Adipocyte (in vitro differentiated cells): ENCODE data around the gene LIMCH1.

ENCODE experiments used
- DNase-seq: peaks from one replicate; pipeline ENCODE4 v3.0.0-alpha.2; 2015; ENCODE audit warnings: low read depth
- H3K27me3 ChIP-seq: replicated peaks from 2 replicates; pipeline ENCODE4 v1.7.0; 2013; ENCODE audit warnings: mild to moderate bottlenecking, low read length, moderate library complexity; ENCODE audit not compliant: control insufficient read depth, insufficient read depth
- H3K36me3 ChIP-seq: 2 replicates; pipeline ENCODE4 v1.7.0; 2013; ENCODE audit warnings: low read length, mild to moderate bottlenecking, moderate library complexity; ENCODE audit not compliant: control insufficient read depth, insufficient read depth, severe bottlenecking
- H3K4me1 ChIP-seq: 2 replicates; pipeline ENCODE4 v1.7.0; 2013; ENCODE audit warnings: mild to moderate bottlenecking, low read length, moderate library complexity; ENCODE audit not compliant: control insufficient read depth, insufficient read depth
- H3K4me3 ChIP-seq: 2 replicates; pipeline ENCODE4 v1.7.0; 2013; ENCODE audit warnings: mild to moderate bottlenecking, low read length, moderate library complexity
- H3K9ac ChIP-seq: 2 replicates; pipeline ENCODE4 v1.7.0; 2013; ENCODE audit warnings: mild to moderate bottlenecking, low read length, moderate library complexity
- H3K9me3 ChIP-seq: 2 replicates; pipeline ENCODE4 v1.7.0; 2013; ENCODE audit warnings: mild to moderate bottlenecking, low read length, moderate library complexity; ENCODE audit not compliant: control insufficient read depth

The LIMCH1 gene

DNA sequence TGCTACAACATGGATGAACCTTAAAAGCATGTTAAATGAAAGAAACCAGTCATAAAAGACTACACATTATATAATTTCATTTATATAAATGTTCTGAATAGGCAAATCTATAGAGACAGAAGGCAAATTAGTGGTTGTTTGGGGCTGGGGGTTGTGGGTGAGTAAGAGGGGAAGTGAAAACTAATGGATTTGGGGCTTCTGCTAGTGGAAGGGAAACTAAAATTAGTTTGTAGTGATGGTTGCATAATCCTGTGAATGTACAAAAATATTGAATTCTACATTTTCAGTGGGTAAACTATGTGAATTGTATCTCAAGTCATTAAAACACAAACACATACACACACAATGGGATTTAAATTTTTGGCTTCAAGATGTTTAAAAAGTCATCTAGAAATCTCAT is 25.4 kb upstream of the LIMCH1 start:
- H3K9ac ChIP-seq = no peak overlapping the region
- H3K9me3 ChIP-seq = no peaks in the 10 kb centered on the region
- H3K36me3 ChIP-seq = no peaks in the 10 kb centered on the region
- H3K27me3 ChIP-seq = no peaks in the 10 kb centered on the region
- no peak overlapping the region for H3K4me3 ChIP-seq
- no peak for DNase-seq
- H3K4me1 ChIP-seq = no peaks in the 10 kb centered on the region

DNA sequence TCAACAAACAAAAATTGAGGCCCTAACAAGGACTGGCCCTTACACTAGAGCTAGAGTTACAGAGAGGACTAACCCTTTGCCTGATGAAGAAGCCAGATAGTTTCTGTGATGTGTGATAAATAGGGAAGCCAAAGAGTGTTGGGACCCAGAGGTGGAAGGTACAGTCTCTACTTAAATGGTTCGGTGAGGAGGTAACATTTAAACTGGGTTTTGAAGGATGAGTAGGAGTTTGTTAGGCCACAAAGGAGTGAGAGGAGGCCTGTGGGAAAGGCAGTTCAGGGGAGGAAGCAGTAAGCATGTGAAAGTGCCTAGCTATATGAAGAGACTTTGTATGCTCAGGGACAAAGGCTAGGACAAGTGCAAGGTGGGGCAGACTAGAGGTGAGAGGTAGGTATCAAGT is 23.8 kb upstream of the LIMCH1 start:
- no peaks in the 10 kb centered on the region for H3K27me3 ChIP-seq
- no peak for DNase-seq
- no peak overlapping the region for H3K4me3 ChIP-seq

DNA sequence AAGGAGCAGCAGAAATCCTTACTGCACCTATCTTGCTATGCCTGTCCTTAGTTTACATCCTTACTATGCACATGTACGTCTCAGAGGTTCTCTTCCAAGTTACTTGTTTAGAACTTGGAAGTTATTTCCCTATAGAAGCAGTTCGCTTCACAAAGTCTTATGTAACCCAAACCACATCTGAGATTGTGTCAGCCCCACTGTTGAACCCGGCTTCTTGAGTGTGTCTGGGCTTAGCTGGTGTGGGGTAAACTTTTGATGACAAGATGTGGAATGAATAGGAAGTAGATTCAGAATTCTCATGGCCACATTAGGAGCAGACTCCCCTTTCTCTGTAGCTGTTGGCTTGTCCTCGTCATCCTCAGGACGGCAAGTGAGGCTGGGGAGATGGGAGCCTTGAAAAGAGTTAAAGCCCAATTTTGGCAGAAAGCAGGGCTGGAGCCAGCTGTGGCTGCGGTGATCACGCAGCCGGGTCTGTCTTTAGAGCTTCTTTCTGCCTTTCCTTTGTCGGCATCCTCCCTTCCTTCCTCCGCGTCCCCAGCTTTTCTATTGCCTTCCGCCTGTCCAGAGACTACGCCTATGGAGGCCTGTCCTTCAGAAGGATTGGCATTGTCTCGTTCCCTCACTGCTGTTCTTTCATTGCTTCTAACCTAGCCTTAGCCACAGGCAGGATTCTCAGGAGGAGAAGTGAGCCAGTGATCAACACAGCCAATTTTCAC is 23.0 kb upstream of the LIMCH1 start:
- Histone ChIP-seq H3K36me3 (no peaks in the 10 kb centered on the region), H3K27me3 (no peaks in the 10 kb centered on the region), H3K9ac (no peak overlapping the region), H3K4me3 (no peak overlapping the region), H3K4me1 (no peaks in the 10 kb centered on the region), H3K9me3 (no peaks in the 10 kb centered on the region)
- DNase-seq = no peak

More for the DNA sequence above, 23.8 kb upstream of the LIMCH1 start:
- Histone ChIP-seq H3K9me3 (no peaks in the 10 kb centered on the region), H3K4me1 (no peaks in the 10 kb centered on the region), H3K36me3 (no peaks in the 10 kb centered on the region), H3K9ac (no peak overlapping the region)

DNA sequence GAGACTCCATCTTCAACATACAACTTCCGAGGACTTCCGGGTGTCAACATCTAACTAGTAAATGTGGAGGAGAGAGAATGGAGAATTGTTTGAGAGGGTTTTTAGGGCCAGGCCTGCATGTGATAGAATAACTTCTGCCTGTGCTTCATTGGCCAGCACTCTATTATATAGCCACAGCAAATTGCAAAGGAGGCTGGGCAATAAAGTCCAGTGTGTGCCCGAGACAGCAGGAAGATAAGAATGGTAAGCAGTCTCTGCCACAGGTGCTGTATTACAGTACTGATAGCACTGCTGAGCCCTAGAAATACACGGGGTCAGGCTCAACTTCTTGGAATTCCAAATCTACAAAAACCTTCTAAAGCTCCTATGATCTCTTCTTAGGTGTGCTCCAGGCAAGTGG is 20.8 kb upstream of the LIMCH1 start:
- no peak overlapping the region for H3K4me3 ChIP-seq
- no peaks in the 10 kb centered on the region for H3K4me1 ChIP-seq
- no peaks in the 10 kb centered on the region for H3K9me3 ChIP-seq
- H3K27me3 ChIP-seq = no peaks in the 10 kb centered on the region
- no peak overlapping the region for H3K9ac ChIP-seq
- no peak for DNase-seq
- H3K36me3 ChIP-seq = no peaks in the 10 kb centered on the region

DNA sequence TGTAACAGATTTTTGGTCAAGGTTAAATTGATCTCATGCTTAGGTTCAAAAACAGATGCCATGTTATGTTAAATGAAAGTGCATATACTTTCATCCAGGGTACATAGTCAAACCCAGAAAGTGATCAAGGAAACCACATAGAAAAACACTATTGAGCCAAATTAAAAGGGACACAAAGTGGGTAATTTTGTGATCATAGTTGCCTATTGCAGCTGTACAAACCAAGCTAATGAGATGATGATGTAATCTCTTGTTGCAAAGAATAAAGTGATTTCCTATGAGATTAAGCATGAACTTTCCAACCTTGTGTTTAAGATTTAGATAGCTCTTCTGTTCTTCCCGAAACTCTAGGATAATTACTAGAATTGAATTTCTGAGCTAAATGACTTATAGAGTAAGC is 20.2 kb upstream of the LIMCH1 start:
- Histone ChIP-seq H3K4me1 (no peaks in the 10 kb centered on the region), H3K27me3 (no peaks in the 10 kb centered on the region), H3K36me3 (no peaks in the 10 kb centered on the region), H3K9ac (no peak overlapping the region), H3K4me3 (no peak overlapping the region), H3K9me3 (no peaks in the 10 kb centered on the region)
- DNase-seq = no peak

DNA sequence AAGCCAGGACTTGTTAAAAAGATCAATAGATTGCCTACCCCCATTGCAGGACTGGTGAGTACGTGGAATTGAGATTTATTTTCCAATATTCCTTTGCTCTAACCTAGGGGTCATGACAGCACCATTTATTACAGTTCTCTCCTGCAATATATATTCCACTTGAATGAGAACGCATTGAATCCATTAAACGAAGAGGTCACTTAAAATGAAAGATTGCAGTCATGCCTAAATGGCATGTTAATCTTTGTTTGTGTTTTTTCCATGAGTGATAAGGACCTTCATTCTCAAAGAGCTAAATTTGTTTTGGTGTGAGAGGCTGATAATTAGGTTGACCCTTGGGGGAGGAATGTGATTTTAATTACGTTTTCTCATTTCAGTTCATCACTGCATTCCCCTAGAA is 13.5 kb upstream of the LIMCH1 start:
- no peaks in the 10 kb centered on the region for H3K27me3 ChIP-seq
- H3K4me3 ChIP-seq = no peak overlapping the region
- no peaks in the 10 kb centered on the region for H3K4me1 ChIP-seq
- H3K9me3 ChIP-seq = no peaks in the 10 kb centered on the region
- no peak for DNase-seq
- no peaks in the 10 kb centered on the region for H3K36me3 ChIP-seq
- H3K9ac ChIP-seq = no peak overlapping the region

DNA sequence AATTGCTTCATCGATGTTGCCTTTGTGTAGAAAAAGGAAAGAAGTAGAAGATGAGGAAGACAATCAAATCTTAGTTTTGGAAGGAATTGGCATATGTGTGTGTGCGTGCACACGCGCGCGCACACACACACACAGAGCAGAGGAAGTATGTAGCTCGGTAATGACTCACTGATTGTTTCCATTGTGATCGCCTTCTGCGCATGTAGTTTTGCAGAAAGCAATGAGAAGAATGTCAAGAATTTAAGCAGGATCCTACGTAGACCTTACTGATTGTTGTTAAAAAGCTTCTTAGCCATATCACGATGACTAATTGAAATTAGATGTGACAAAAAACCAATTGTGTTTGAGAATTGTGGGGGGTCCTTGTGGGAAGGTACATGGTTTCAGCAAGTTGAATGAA is 12.8 kb upstream of the LIMCH1 start:
- no peaks in the 10 kb centered on the region for H3K27me3 ChIP-seq
- H3K4me1 ChIP-seq = no peaks in the 10 kb centered on the region
- H3K9me3 ChIP-seq = no peaks in the 10 kb centered on the region
- no peak overlapping the region for H3K9ac ChIP-seq
- H3K36me3 ChIP-seq = no peaks in the 10 kb centered on the region
- no peak overlapping the region for H3K4me3 ChIP-seq
- peak; percentile 62 for DNase-seq

DNA sequence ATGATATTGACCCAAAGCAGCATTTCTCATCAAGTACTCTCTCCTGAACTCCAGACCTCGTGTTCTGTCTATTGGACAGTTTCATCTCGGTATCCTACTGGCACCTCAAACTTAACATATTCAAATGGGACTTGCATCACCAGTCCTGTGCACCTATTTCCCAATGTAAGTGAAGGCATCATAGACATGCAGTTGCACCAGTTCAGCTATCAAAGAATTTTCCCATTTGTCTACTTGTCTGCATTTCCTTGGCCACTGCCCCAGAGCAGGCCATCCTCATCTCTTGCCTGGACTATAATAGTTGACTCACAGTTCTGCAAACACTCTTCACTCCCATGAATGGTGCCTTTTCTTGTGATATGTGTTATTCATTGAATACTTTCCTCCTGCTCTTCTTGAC is 11.3 kb upstream of the LIMCH1 start:
- DNase-seq = no peak
- no peaks in the 10 kb centered on the region for H3K4me1 ChIP-seq

DNA sequence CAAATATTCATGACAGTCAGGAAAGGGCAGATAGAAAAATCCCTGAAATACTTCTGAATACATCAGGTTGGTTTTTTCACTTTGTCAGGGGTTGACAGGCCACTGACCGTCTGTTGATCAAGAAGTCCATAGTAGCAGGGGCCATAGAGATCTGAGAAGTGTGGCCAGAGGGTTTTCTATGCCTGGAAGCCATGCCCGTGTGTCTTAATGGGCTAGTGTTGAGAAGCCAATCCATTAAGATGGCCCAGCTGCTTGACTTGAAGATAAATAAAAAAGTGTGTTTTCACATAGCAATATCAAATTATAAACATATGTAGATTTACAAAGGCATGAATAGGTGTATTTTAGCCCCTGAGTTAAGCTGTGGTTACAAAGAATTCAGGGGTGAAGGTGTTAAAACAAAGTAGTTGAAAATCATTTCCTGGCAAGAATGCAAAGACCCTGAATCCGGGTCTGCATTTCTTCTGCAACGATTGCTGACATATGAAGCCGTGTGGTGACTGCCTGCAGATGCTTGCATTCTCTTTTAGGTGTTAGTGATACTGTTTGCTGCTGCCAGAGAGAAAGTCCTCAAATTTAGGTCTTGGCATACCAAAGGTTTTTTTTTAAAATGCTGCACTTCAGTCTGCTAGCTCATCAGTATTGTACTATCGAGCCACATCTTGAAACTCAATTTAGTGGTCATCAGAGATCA is 9.3 kb upstream of the LIMCH1 start:
- no peaks in the 10 kb centered on the region for H3K36me3 ChIP-seq
- no peaks in the 10 kb centered on the region for H3K9me3 ChIP-seq
- DNase-seq = no peak
- no peak overlapping the region for H3K4me3 ChIP-seq
- H3K27me3 ChIP-seq = no peaks in the 10 kb centered on the region
- no peak overlapping the region for H3K9ac ChIP-seq
- no peaks in the 10 kb centered on the region for H3K4me1 ChIP-seq

More for the DNA sequence above, 11.3 kb upstream of the LIMCH1 start:
- Histone ChIP-seq H3K27me3 (no peaks in the 10 kb centered on the region), H3K36me3 (no peaks in the 10 kb centered on the region), H3K9ac (no peak overlapping the region), H3K9me3 (no peaks in the 10 kb centered on the region), H3K4me3 (no peak overlapping the region)

DNA sequence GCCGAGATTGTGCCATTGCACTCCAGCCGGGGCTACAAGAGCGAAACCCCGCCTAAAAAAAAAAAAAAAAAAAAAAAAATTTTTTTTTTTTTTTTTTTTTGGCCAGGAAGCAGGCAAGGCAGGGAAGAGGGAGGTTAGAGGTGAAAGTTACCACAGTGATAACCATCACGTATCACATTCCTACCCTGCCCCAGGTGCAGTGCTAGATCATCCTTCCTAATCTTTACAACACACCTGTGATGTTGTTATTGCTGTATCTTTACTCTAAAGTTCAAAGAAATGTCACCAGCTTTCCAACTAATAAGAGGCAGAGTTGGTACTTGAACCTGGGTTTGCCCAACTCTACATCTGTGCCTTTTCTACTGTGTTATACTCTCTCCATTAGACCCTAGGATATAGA is 7.2 kb upstream of the LIMCH1 start:
- no peak for DNase-seq
- Histone ChIP-seq H3K9ac (no peak overlapping the region), H3K4me3 (no peak overlapping the region), H3K4me1 (no peaks in the 10 kb centered on the region), H3K9me3 (no peaks in the 10 kb centered on the region), H3K27me3 (no peaks in the 10 kb centered on the region), H3K36me3 (no peaks in the 10 kb centered on the region)

DNA sequence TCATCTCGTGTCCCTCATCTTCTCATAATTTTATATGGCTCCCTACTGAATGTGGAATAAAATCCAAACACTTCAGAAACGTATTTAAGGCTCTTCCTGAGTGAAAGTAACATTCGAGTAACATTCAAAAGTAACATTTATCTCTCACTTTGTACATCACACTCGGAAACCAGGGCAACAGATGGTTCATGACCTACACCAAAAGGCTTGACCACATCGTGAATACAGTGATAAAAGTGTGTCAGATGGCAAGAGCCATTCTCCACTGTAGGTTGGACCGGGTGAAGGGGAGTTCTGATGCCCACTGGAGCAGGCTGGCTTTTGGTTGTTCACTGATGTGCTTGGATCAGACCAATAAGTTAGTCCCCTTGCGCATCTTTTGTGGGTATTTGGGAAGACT is 5.6 kb upstream of the LIMCH1 start:
- no peaks in the 10 kb centered on the region for H3K9me3 ChIP-seq
- no peak for DNase-seq
- no peak overlapping the region for H3K4me3 ChIP-seq
- no peaks in the 10 kb centered on the region for H3K4me1 ChIP-seq
- no peaks in the 10 kb centered on the region for H3K27me3 ChIP-seq
- H3K36me3 ChIP-seq = no peaks in the 10 kb centered on the region
- H3K9ac ChIP-seq = no peak overlapping the region

DNA sequence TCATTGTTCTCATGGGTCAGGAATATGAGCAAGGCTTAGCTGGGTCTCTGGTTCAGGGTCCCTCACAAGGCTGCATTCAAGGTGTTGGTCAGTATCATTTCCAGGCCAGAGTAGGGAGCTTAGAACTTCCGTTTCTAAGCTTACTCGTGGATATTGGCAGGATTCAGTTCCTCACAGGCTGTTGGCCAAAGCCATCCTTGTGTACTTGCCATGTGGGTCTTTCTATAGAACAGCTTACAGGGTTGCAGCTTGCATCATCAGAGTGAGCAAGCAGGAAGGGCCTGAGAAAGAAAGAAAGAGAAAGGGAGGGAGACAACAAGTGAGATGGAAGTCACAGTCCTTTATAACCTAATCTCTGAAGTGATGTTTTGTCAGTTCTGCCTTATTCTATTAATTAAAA is 5.1 kb upstream of the LIMCH1 start:
- H3K9me3 ChIP-seq = no peaks in the 10 kb centered on the region
- no peaks in the 10 kb centered on the region for H3K27me3 ChIP-seq
- H3K4me3 ChIP-seq = no peak overlapping the region
- no peak overlapping the region for H3K9ac ChIP-seq
- no peaks in the 10 kb centered on the region for H3K36me3 ChIP-seq
- no peak for DNase-seq
- H3K4me1 ChIP-seq = no peaks in the 10 kb centered on the region
